ENCODE measurements around the gene DUSP22.

The DUSP22 gene

GRCh38 chr6:307065-307814 is 15.0 kb downstream of the DUSP22 start:
- no peaks in the 10 kb centered on the region for H3K9me3 ChIP-seq (ENCODE audit: control insufficient read depth, insufficient read depth, low read length)
- no peaks in the 10 kb centered on the region for H3K4me1 ChIP-seq (ENCODE audit: insufficient read depth, low read length)
- H3K36me3 ChIP-seq (ENCODE audit: insufficient read depth, low read length): no peaks in the 10 kb centered on the region
- H3K9ac ChIP-seq (ENCODE audit: low read depth, low read length): no peak overlapping the region

- Histone ChIP-seq H3K9ac (ENCODE audit: low read depth, low read length) (no peak overlapping the region), H3K9me3 (ENCODE audit: control insufficient read depth, insufficient read depth, low read length) (no peaks in the 10 kb centered on the region), H3K4me1 (ENCODE audit: insufficient read depth, low read length) (no peaks in the 10 kb centered on the region), H3K36me3 (ENCODE audit: insufficient read depth, low read length) (no peaks in the 10 kb centered on the region)
These were observed 15.6 kb downstream of the DUSP22 start for GRCh38 chr6:307874-308273.

- no peaks in the 10 kb centered on the region for H3K9me3 ChIP-seq (ENCODE audit: control insufficient read depth, insufficient read depth, low read length)
These were observed 16.0 kb downstream of the DUSP22 start for GRCh38 chr6:308307-308706.

GRCh38 chr6:308768-309167 is 16.5 kb downstream of the DUSP22 start:
- no peaks in the 10 kb centered on the region for H3K9me3 ChIP-seq (ENCODE audit: control insufficient read depth, insufficient read depth, low read length)
- H3K9ac ChIP-seq (ENCODE audit: low read depth, low read length): no peak overlapping the region
- H3K36me3 ChIP-seq (ENCODE audit: insufficient read depth, low read length): no peaks in the 10 kb centered on the region
- H3K4me1 ChIP-seq (ENCODE audit: insufficient read depth, low read length): no peaks in the 10 kb centered on the region

More at GRCh38 chr6:308307-308706, 16.0 kb downstream of the DUSP22 start:
- H3K9ac ChIP-seq (ENCODE audit: low read depth, low read length): no peak overlapping the region
- H3K36me3 ChIP-seq (ENCODE audit: insufficient read depth, low read length): no peaks in the 10 kb centered on the region
- H3K4me1 ChIP-seq (ENCODE audit: insufficient read depth, low read length): no peaks in the 10 kb centered on the region

- Histone ChIP-seq H3K4me1 (ENCODE audit: insufficient read depth, low read length) (0 out of 2 replicates have a peak, but pooled peaks cover 3% of the 10 kb centered on the region), H3K9me3 (ENCODE audit: control insufficient read depth, insufficient read depth, low read length) (no peaks in the 10 kb centered on the region), H3K9ac (ENCODE audit: low read depth, low read length) (no peak overlapping the region), H3K36me3 (ENCODE audit: insufficient read depth, low read length) (no peaks in the 10 kb centered on the region)
These were observed 17.7 kb downstream of the DUSP22 start for GRCh38 chr6:309947-310346.

- Histone ChIP-seq H3K4me1 (ENCODE audit: insufficient read depth, low read length) (0 out of 2 replicates have a peak, but pooled peaks cover 3% of the 10 kb centered on the region), H3K36me3 (ENCODE audit: insufficient read depth, low read length) (no peaks in the 10 kb centered on the region), H3K9ac (ENCODE audit: low read depth, low read length) (no peak overlapping the region), H3K9me3 (ENCODE audit: control insufficient read depth, insufficient read depth, low read length) (no peaks in the 10 kb centered on the region)
These were observed 18.4 kb downstream of the DUSP22 start for GRCh38 chr6:310671-311070.

- H3K4me1 ChIP-seq (ENCODE audit: insufficient read depth, low read length): 0 out of 2 replicates have a peak, but pooled peaks cover 3% of the 10 kb centered on the region
- H3K9me3 ChIP-seq (ENCODE audit: control insufficient read depth, insufficient read depth, low read length): no peaks in the 10 kb centered on the region
- H3K36me3 ChIP-seq (ENCODE audit: insufficient read depth, low read length): no peaks in the 10 kb centered on the region
- no peak overlapping the region for H3K9ac ChIP-seq (ENCODE audit: low read depth, low read length)
These were observed 19.5 kb downstream of the DUSP22 start for GRCh38 chr6:311679-312220.

- Histone ChIP-seq H3K9me3 (ENCODE audit: control insufficient read depth, insufficient read depth, low read length) (no peaks in the 10 kb centered on the region), H3K9ac (ENCODE audit: low read depth, low read length) (no peak overlapping the region), H3K36me3 (ENCODE audit: insufficient read depth, low read length) (no peaks in the 10 kb centered on the region), H3K4me1 (ENCODE audit: insufficient read depth, low read length) (0 out of 2 replicates have a peak, but pooled peaks cover 3% of the 10 kb centered on the region)
These were observed 20.8 kb downstream of the DUSP22 start for GRCh38 chr6:313087-313486.

- no peaks in the 10 kb centered on the region for H3K36me3 ChIP-seq (ENCODE audit: insufficient read depth, low read length)
- H3K9me3 ChIP-seq (ENCODE audit: control insufficient read depth, insufficient read depth, low read length): no peaks in the 10 kb centered on the region
These were observed 21.6 kb downstream of the DUSP22 start for GRCh38 chr6:313917-314316.

GRCh38 chr6:314377-314776 is 22.1 kb downstream of the DUSP22 start:
- Histone ChIP-seq H3K9ac (ENCODE audit: low read depth, low read length) (no peak overlapping the region), H3K4me1 (ENCODE audit: insufficient read depth, low read length) (0 out of 2 replicates have a peak, but pooled peaks cover 3% of the 10 kb centered on the region), H3K36me3 (ENCODE audit: insufficient read depth, low read length) (no peaks in the 10 kb centered on the region), H3K9me3 (ENCODE audit: control insufficient read depth, insufficient read depth, low read length) (no peaks in the 10 kb centered on the region)

More at GRCh38 chr6:313917-314316, 21.6 kb downstream of the DUSP22 start:
- Histone ChIP-seq H3K9ac (ENCODE audit: low read depth, low read length) (no peak overlapping the region), H3K4me1 (ENCODE audit: insufficient read depth, low read length) (0 out of 2 replicates have a peak, but pooled peaks cover 3% of the 10 kb centered on the region)

- no peaks in the 10 kb centered on the region for H3K9me3 ChIP-seq (ENCODE audit: control insufficient read depth, insufficient read depth, low read length)
- H3K36me3 ChIP-seq (ENCODE audit: insufficient read depth, low read length): no peaks in the 10 kb centered on the region
- H3K9ac ChIP-seq (ENCODE audit: low read depth, low read length): no peak overlapping the region
- H3K4me1 ChIP-seq (ENCODE audit: insufficient read depth, low read length): 0 out of 2 replicates have a peak, but pooled peaks cover 3% of the 10 kb centered on the region
These were observed 22.9 kb downstream of the DUSP22 start for GRCh38 chr6:315226-315625.

GRCh38 chr6:315921-316752 is 23.9 kb downstream of the DUSP22 start:
- H3K4me1 ChIP-seq (ENCODE audit: insufficient read depth, low read length): 0 out of 2 replicates have a peak, but pooled peaks cover 3% of the 10 kb centered on the region

GRCh38 chr6:316753-317038 is 24.4 kb downstream of the DUSP22 start:
- Histone ChIP-seq H3K9ac (ENCODE audit: low read depth, low read length) (no peak overlapping the region), H3K4me1 (ENCODE audit: insufficient read depth, low read length) (0 out of 2 replicates have a peak, but pooled peaks cover 3% of the 10 kb centered on the region), H3K36me3 (ENCODE audit: insufficient read depth, low read length) (no peaks in the 10 kb centered on the region), H3K9me3 (ENCODE audit: control insufficient read depth, insufficient read depth, low read length) (no peaks in the 10 kb centered on the region)

More at GRCh38 chr6:315921-316752, 23.9 kb downstream of the DUSP22 start:
- Histone ChIP-seq H3K36me3 (ENCODE audit: insufficient read depth, low read length) (no peaks in the 10 kb centered on the region), H3K9me3 (ENCODE audit: control insufficient read depth, insufficient read depth, low read length) (no peaks in the 10 kb centered on the region), H3K9ac (ENCODE audit: low read depth, low read length) (no peak overlapping the region)

GRCh38 chr6:317060-317447 is 24.8 kb downstream of the DUSP22 start:
- H3K4me1 ChIP-seq (ENCODE audit: insufficient read depth, low read length): 0 out of 2 replicates have a peak, but pooled peaks cover 3% of the 10 kb centered on the region
- H3K9me3 ChIP-seq (ENCODE audit: control insufficient read depth, insufficient read depth, low read length): no peaks in the 10 kb centered on the region
- H3K36me3 ChIP-seq (ENCODE audit: insufficient read depth, low read length): no peaks in the 10 kb centered on the region
- no peak overlapping the region for H3K9ac ChIP-seq (ENCODE audit: low read depth, low read length)

Data from ES-I3 (cell line).